Stimulated activated CD8-positive, alpha-beta memory T cell treated with anti-CD3 and anti-CD28 coated beads, Interleukin-4, amount 100 ng/mL, for 48 hours (primary cell): ENCODE data around the gene ARHGAP11A.

ENCODE experiments used
- DNase-seq: peaks from one replicate; pipeline ENCODE4 v3.0.0-alpha.2; 2020

ARHGAP11A gene

GRCh38 chr15:32656496-32656895 is 41.2 kb downstream of the ARHGAP11A start:
- no peak for DNase-seq

- DNase-seq, result no peak
Measured at GRCh38 chr15:32657198-32657883, 42.0 kb downstream of the ARHGAP11A start.

- DNase-seq, result no peak
Measured at GRCh38 chr15:32657941-32658340, 42.6 kb downstream of the ARHGAP11A start.

DNA sequence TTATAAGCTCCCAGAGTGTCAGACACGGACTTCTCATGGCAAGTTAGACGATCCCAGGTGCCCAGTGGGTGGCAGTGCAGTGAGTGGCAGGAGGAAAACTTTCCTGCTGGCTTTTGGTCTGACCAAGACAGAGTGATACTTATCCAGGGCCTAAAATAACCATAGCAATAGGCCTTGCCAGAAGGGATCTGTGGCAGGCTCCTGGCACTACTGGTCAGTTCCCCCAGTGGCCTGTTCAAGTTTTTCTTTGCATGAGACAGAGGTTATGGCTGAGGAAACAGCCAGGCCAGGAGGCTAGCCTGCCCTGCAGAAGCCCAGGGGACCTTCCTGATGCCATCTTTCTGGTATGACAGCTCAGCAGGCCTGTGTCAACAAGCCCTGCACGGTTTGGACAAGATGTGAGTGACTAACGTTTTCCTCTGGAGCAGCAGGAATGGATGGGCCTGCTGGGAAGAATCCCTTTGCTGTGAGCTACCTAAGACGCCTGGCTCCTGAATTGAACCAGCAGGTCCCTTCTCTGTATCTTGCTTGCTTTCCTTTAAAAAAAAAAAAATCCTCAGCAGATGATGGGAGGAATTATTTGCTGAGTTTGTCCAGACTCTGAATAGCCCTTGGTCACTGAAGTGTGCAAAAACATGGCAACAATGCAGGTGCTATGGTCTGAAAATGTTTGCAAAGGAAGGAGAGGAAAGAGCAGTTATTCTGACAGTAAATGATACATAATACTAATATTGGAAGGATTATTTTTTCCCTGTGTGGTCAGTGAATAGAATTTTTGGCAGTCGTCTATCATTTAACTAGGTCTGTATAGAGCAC is 44.2 kb downstream of the ARHGAP11A start:
- no peak for DNase-seq

- no peak for DNase-seq
Measured at GRCh38 chr15:32663671-32664070, 48.4 kb downstream of the ARHGAP11A start.

DNA sequence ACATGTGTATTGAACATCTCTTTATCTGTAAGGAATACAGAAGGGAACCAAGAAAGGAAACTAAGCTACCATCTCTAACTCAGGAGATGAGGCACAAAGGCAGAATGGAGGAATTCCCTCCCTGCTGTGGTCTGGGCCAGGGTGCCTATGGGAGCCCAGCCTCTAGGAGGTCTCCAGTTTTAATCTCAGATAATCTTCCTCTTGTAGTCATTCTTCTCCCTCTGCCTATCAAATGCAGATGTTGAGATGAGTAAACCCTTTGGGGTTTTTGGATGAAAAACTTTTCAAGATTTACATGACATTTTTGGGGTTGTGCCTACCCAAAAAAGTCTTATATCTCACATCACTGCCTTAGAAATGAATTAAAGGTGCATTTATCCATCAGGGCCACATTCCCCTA is 49.5 kb downstream of the ARHGAP11A start:
- DNase-seq, result no peak

DNA sequence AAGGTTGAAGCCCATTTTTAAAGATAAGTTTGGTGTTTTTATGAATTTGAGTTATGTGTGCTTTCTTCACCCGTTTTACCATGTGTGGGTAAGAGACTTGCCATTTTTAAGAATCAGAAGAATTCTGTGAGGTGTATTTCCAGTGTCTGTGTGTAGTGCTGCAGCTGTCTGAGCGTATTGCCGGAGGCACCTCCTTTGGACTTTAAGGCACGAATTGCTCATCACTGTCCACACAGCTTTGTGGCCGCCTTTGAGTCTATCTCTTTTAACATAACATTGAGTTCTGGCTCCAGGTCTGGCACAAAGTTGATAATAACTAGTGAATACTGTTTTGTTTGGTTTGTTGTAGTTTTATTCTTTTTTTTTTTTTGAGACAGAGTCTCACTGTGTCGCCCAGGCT is 52.0 kb downstream of the ARHGAP11A start:
- no peak for DNase-seq

GRCh38 chr15:32668942-32669341 is 53.6 kb downstream of the ARHGAP11A start:
- no peak for DNase-seq

DNA sequence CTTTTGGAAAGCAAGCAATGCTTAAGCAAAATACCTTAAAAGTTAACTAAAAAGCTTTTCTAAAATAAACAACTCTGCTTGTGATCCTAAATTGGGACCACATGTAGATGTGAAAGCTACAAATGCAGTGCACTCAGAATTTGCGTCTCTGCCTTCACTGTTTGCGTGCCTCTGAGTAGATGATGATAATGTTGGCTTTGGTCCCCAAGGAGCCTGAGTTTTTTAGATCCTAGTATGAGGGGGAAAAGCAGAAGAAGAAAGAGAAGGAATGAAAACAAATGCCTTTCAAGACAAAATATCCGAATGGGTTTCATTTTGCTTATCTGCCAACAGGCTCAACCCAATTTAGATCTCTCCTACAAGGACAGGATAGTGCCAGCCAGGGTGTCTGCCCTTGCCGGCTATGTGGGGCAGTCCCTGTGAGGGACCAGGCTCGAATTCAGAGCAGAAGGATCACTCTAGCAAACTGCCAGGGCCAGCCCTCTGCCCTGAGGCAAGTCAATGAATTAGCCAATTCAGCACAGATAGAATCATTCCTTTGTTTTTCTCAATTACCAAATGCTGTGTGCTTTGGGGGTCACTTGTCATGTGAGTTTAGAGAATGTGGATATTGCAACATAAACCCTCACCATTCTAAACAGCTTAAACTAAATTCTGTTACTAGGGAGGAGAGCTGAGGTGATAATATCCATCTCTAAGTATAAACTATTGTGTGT is 54.8 kb downstream of the ARHGAP11A start:
- DNase-seq, result no peak

DNA sequence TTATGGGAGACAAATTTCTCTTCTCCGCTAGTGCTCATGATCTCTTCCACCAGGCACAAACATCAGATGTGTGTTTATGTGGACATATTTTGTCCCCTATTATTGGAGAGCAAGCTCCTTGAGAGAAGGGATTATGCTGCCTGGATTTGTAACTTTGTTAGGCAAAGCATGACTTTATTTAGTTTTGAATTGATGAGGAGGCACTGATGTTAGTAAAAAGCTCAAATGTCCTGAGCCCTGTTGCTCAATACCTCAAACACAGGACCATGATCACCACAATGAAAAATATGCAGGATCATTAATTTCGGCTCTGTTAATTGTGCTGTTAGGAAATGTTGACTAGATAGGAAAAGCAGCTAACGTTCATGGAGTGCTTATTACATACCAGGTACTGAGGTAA is 55.3 kb downstream of the ARHGAP11A start:
- no peak for DNase-seq

DNA sequence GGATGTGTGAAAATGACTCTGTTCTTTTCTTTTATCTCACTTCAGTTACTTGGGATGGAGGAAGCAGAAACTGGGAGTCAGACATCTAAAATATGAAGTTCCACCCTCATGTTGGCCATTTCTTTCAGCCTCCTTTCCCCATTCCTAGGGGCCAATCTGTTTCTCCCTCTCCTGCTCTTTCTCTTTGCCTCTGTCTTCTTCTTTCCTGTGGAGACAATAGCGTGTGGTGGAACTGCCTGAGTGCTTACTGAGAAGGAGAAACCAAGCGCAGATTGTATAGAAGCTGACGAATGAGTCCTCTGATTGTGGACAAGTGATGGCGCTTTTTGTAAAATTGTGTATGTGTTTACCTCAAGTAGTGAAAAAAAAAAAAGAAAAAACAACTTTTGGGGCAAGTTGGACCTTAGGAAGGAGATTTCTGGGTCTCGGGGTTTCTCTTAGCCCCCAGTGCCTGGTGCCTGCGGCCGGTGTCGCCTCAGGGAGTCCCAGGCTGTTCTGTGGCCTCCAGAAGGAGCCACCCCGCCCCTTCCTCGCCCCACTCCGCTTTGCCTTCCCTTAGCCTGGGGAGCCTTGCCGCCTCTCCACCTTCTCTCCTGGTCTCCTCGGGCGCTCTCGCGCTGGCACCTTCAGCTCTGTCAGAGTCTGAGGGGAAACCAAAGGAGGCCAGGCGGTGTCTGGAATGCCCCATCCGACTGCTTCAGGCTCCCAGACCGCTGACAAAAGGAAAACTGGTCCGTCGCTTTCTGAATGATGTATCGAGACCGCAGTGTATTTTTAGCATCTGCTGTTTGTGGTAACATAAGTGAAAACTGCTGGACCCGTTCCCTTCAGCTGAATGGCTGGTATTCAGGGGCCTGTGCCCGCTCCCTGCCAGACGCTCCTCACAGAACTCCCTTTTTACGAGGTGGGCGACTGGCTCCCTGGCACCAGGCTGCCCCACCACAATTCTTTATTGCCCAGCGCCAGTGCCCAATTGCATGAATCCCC is 56.3 kb downstream of the ARHGAP11A start:
- no peak for DNase-seq

DNA sequence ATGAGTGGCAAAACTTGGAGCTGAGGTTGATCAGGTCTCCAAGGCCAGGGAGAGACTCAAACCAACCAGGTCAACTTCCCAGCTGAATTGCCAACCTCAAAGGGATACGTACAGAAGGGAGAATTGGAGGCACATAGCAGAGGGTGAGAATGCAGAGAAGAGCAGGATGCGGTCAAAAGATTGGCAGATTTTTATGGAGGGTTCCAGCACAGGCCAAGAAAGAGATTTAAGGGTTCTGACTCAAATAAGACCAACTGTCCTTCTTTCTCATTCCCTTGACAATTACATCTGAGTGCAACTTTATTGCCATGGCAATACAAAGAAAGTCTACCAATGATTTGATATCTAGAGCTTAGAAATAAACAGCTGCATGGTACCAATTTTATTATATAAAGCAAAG is 59.4 kb downstream of the ARHGAP11A start:
- DNase-seq, result no peak

- DNase-seq, result no peak
Measured at GRCh38 chr15:32675466-32675865, 60.2 kb downstream of the ARHGAP11A start.

DNA sequence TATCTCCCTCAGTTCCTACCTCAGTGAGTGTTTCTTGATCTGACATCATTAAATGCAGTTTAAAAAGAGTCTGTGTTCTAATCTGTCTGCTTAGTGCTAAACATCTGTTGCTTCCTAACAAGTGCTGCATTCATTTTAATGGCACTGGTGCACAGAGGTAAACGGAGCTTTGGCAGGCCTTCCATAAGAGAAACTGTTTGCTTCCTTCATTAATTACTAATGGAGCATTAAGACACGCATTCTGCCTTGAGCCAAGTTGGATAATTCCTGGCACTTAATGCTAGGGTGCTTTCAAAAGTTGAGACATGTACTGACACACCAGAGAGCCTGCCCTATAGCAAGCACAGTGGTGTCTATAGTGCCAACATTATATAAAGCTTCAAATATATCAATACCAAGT is 60.9 kb downstream of the ARHGAP11A start:
- no peak for DNase-seq

GRCh38 chr15:32677238-32677750 is 62.0 kb downstream of the ARHGAP11A start:
- DNase-seq, result no peak

DNA sequence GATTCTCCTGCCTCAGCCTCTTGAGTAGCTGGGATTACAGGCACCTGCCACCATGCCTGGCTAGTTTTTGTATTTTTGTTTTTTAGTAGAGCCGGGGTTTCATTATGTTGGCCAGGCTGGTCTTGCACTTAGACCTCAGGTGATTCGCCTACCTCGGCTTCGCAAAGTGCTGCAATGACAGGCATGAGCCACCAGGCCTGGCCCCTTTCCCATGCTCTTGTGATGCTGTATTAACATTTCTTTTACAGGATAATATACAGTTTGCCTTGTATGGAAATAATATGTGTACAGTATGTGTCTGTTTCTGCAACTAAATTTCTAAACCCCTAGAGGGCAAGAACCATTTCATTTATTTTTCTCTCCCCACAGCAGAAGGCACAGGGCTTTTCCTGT is 64.0 kb downstream of the ARHGAP11A start:
- DNase-seq, result no peak

DNA sequence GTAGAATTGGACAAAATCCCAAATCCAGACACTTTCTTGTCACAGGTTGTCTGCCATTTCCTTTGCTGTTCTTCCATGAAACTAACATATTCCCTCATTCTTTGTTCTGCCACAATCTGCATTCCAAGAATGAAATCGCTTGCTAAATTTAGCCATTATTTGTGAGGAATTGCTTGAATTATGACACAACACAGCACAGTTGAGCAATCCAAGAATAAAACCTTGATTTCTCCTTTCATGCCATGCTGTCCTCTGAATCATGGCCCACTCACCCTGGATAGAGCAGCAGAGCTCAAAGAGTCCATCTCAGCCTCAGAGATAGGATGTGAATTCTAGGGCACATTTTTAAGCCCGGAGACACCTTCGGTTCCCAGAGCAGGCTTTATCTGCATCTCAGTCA is 67.3 kb downstream of the ARHGAP11A start:
- no peak for DNase-seq

DNA sequence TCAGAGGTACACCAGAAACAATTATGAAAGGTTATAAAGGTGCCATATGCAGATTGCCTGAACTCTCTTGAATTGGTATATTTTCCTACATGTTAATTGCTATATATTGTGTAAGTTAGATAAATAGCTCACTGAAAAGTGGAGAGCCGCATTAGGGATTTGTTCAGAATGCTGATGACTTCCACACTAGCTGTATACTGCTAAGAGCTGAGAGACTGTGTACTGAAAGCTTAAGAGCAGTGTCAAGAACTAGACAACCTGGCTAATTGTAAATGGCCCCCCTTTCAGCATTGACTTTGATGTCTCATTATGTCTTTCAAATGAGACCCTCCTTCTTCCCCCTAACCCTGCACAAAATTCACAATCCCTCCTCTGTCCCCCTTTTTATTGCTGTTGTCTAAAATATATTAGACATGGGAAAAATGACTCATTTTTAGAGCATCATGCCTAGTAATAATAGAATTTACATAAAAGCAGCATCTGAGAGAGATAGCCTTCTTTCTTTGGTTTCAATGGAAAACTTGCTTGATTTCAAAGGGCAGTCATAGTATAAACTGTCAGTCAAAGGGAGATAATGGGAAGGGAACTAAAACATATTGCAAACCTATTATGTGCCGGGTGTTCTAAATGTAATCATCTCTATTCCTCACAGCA is 67.8 kb downstream of the ARHGAP11A start:
- no peak for DNase-seq

- no peak for DNase-seq
Measured at GRCh38 chr15:32683906-32684584, 68.7 kb downstream of the ARHGAP11A start.

DNA sequence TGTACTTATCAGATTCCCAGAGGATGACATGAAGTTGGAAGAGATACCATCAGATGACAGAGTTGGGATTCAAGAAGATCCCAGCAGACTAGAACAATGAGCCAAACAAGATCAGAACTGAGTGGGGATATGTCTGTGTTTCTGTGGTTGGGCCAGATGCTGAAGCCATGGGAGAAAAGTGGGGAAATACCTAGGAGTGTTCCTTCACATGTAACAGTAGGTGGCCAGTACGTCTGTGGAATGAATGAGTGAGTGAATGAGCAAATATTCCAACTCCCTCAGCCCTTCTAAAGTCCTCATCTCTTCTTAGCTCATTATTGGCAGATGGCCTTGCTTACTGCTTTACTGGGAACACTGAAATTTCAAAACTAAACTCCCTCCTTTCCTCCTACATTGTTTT is 70.3 kb downstream of the ARHGAP11A start:
- no peak for DNase-seq

DNA sequence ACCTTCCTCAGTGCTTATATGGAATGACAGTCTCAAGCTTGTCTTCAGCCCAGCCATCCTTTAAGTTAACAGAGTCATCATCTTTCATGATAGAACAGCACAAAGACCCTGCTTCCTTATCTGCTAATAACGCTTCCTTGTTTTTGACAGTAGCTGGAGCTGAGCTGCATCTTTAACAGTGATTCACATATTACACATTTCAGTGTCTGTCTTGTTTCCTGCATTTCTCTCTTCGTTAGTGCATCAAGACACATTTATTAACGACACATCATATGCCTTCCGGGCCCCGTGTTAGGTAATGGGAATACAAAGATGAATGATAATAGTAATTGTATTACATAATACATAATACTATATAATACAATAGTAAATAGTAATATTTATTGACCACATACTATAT is 72.3 kb downstream of the ARHGAP11A start:
- DNase-seq, result no peak
